HepG2 (cell line): ENCODE measurements around the gene NUSAP1. TPM values are rescaled to one million over a fixed set of nuclear protein-coding genes. Genes with fewer than 3 reads are reported as not detected.
A peak's percentile ranks its signal among the peaks of the same experiment; 100 is the strongest.

Source experiments
- DNMT3B ChIP-seq: conservative IDR thresholded peaks from 2 replicates; pipeline ENCODE4 v1.6.1; 2016; ENCODE audit warnings: missing biosample characterization, control low read depth
- ELF1 ChIP-seq: sonication (generic); formaldehyde crosslinking; IDR thresholded peaks from 2 replicates; pipeline ENCODE4 v1.4.0; 2020; ENCODE audit warnings: missing genetic modification reagents
- ERF ChIP-seq: IDR thresholded peaks from 2 replicates; pipeline ENCODE4 v1.6.1; 2018; ENCODE audit warnings: missing biosample characterization, missing genetic modification reagents
- FOXK1 ChIP-seq: sonication (generic); formaldehyde crosslinking; IDR thresholded peaks from 2 replicates; pipeline ENCODE4 v1.4.0; 2020; ENCODE audit warnings: low read depth, missing genetic modification reagents, borderline replicate concordance
- GABPA ChIP-seq, 2 experiments: IDR thresholded peaks; 2 replicates each; pipeline ENCODE4 v1.6.1; 2011 to 2016; ENCODE audit warnings: low read depth in 2 of 2, low read length in 1 of 2, missing biosample characterization in 1 of 2, missing genetic modification characterization in 1 of 2
- NONO ChIP-seq, 2 experiments: fragments of 450-650 bp in 1 of 2; sonication (generic) in 1 of 2; formaldehyde crosslinking in 1 of 2; IDR thresholded peaks in 1 of 2; conservative IDR thresholded peaks in 1 of 2; 2 replicates each; pipeline versions ENCODE4 v1.6.1 to v1.8.0; 2017 to 2022; ENCODE audit warnings: mild to moderate bottlenecking in 1 of 2, missing genetic modification reagents in 1 of 2, moderate library complexity in 1 of 2
- RXRA ChIP-seq: sonication (generic); formaldehyde crosslinking; IDR thresholded peaks from 2 replicates; pipeline ENCODE4 v1.5.1; 2020; ENCODE audit warnings: missing genetic modification reagents
- SMAD9 ChIP-seq: sonication (generic); formaldehyde crosslinking; IDR thresholded peaks from 2 replicates; pipeline ENCODE4 v1.5.1; 2020; ENCODE audit warnings: mild to moderate bottlenecking, missing genetic modification reagents
- WIZ ChIP-seq: sonication (generic); formaldehyde crosslinking; IDR thresholded peaks from 2 replicates; pipeline ENCODE4 v1.5.1; 2020; ENCODE audit warnings: mild to moderate bottlenecking, missing genetic modification reagents
- ZFX ChIP-seq: sonication (generic); formaldehyde crosslinking; IDR thresholded peaks from 2 replicates; pipeline ENCODE4 v1.4.0; 2020; ENCODE audit warnings: mild to moderate bottlenecking, low read depth, missing genetic modification reagents, moderate library complexity
- ZNF253 ChIP-seq: sonication (generic); formaldehyde crosslinking; IDR thresholded peaks from 2 replicates; pipeline ENCODE4 v1.8.0; 2022; ENCODE audit warnings: mild to moderate bottlenecking, missing genetic modification reagents, borderline replicate concordance
- ZNF557 ChIP-seq: sonication (generic); formaldehyde crosslinking; IDR thresholded peaks from 2 replicates; pipeline ENCODE4 v1.4.0; 2020; ENCODE audit warnings: missing genetic modification reagents
- polyA plus RNA-seq, 8 experiments: library from polyadenylated mRNA; depleted of rRNA in 3 of 8; stranded (reverse) in 7 of 8; unstranded in 1 of 8; fragments of >200 nt; fragmentation: Illumina TruSeq in 4 of 8; extraction: Trizol in 4 of 8; gene quantifications; 2 replicates each; pipeline versions ENCODE4 v1.2.1 to v1.2.3, GENCODE V29; 2011 to 2016; ENCODE audit warnings: low read depth in 4 of 8, missing spikeins in 1 of 8, mixed read lengths in 1 of 8; ENCODE audit not compliant: insufficient read depth in 1 of 8
- total RNA-seq, 5 experiments: library from RNA; depleted of rRNA; stranded (reverse); fragments of >200 nt; fragmentation: Illumina TruSeq; extraction: Trizol; gene quantifications; 2 replicates each; pipeline ENCODE4 v1.2.3, GENCODE V29; 2016; ENCODE audit warnings: low read depth in 1 of 5
- TF ChIP-seq, protein P1 (sequence below): sonication (generic); formaldehyde crosslinking; IDR thresholded peaks from 2 replicates; pipeline ENCODE4 v1.5.1; 2020; ENCODE audit warnings: mild to moderate bottlenecking, missing genetic modification reagents, borderline replicate concordance
- TF ChIP-seq, protein P2 (sequence below): sonication (generic); formaldehyde crosslinking; IDR thresholded peaks from 2 replicates; pipeline ENCODE4 v1.8.0; 2022; ENCODE audit warnings: mild to moderate bottlenecking, missing genetic modification reagents, borderline replicate concordance
- TF ChIP-seq, protein P3 (sequence below): sonication (generic); formaldehyde crosslinking; IDR thresholded peaks from 2 replicates; pipeline ENCODE4 v1.5.1; 2020; ENCODE audit warnings: missing genetic modification reagents, mild to moderate bottlenecking, borderline replicate concordance
- TF ChIP-seq, protein P4 (sequence below): sonication (generic); formaldehyde crosslinking; IDR thresholded peaks from 2 replicates; pipeline ENCODE4 v1.5.0; 2020; ENCODE audit warnings: missing genetic modification reagents
- TF ChIP-seq, protein P5 (sequence below): sonication (generic); formaldehyde crosslinking; IDR thresholded peaks from 2 replicates; pipeline ENCODE4 v1.5.0; 2020; ENCODE audit warnings: mild to moderate bottlenecking, missing genetic modification reagents

The NUSAP1 gene
- total and polyA plus RNA-seq, 2 of the 13 experiments (the other 11 are each of a cell fraction or from before 2014, with no cell fraction given): 59.5 to 106 TPM

DNA sequence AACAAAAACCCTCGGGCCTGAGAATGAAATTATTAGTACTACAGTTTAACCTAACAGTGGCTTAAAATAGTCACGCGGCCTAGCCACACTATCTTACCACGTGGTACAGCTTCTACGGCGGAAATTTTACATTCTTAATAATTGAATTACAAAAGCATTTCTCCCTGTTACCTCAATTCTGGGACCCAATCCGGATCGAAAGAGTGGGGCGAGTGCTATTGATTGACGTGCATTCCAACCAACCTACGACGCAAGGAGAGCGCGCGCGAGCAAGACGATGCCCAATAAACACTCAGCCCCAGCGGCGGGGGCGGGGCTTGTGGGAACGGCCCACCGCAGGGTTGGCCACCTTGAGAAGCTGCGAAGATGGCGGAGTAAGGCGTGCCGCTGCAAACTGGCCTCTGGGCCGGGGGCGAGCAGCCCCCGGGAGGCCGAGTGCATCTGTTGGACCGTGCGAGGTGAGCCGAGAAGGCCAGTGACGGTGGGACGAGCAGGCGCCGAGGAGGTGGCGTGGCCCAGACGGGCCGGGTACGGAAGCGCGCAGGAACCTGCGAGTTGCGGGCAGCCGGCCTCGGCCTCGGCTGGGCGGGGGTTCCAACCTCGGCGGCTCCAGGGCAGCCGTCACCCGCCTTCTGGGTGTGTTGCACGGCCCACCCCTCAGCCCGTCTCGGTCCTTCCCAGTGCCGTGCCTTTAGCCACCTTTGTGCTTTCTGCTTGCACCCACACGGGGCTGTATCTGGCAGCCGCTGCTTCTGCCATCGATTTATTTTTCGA is 48.8 kb upstream of the NUSAP1 start (continued):
- TF ChIP-seq ZFX (peak; percentile 93), ZNF557 (CRISPR knock-in tag) (no peak), NONO (IDR thresholded peaks at IDR 0.05) (no peak), NONO (CRISPR knock-in tag; conservative IDR thresholded peaks at IDR 0.05) (peak; percentile 56; the same call in 1 of the 2 replicates), GABPA (IDR thresholded peaks at IDR 0.05; ENCODE audit: low read depth, low read length) (no peak), GABPA (CRISPR knock-in tag; IDR thresholded peaks at IDR 0.05; ENCODE audit: low read depth) (no peak), ZNF253 (0 out of 2 replicates have a peak, but pooled peaks have one; percentile 63), ELF1 (CRISPR knock-in tag) (no peak; the same call in 1 of the 2 replicates), RXRA (0 out of 2 replicates have a peak, but pooled peaks have one; percentile 64), SMAD9 (CRISPR knock-in tag) (peak; percentile 52; the same call in 1 of the 2 replicates), DNMT3B (CRISPR knock-in tag) (no peak), FOXK1 (CRISPR knock-in tag) (peak; percentile 43; the same call in 1 of the 2 replicates), WIZ (CRISPR knock-in tag) (no peak), ERF (CRISPR knock-in tag) (peak; percentile 71)
- TF ChIP-seq, protein P1, sequence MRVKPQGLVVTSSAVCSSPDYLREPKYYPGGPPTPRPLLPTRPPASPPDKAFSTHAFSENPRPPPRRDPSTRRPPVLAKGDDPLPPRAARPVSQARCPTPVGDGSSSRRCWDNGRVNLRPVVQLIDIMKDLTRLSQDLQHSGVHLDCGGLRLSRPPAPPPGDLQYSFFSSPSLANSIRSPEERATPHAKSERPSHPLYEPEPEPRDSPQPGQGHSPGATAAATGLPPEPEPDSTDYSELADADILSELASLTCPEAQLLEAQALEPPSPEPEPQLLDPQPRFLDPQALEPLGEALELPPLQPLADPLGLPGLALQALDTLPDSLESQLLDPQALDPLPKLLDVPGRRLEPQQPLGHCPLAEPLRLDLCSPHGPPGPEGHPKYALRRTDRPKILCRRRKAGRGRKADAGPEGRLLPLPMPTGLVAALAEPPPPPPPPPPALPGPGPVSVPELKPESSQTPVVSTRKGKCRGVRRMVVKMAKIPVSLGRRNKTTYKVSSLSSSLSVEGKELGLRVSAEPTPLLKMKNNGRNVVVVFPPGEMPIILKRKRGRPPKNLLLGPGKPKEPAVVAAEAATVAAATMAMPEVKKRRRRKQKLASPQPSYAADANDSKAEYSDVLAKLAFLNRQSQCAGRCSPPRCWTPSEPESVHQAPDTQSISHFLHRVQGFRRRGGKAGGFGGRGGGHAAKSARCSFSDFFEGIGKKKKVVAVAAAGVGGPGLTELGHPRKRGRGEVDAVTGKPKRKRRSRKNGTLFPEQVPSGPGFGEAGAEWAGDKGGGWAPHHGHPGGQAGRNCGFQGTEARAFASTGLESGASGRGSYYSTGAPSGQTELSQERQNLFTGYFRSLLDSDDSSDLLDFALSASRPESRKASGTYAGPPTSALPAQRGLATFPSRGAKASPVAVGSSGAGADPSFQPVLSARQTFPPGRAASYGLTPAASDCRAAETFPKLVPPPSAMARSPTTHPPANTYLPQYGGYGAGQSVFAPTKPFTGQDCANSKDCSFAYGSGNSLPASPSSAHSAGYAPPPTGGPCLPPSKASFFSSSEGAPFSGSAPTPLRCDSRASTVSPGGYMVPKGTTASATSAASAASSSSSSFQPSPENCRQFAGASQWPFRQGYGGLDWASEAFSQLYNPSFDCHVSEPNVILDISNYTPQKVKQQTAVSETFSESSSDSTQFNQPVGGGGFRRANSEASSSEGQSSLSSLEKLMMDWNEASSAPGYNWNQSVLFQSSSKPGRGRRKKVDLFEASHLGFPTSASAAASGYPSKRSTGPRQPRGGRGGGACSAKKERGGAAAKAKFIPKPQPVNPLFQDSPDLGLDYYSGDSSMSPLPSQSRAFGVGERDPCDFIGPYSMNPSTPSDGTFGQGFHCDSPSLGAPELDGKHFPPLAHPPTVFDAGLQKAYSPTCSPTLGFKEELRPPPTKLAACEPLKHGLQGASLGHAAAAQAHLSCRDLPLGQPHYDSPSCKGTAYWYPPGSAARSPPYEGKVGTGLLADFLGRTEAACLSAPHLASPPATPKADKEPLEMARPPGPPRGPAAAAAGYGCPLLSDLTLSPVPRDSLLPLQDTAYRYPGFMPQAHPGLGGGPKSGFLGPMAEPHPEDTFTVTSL (CRISPR knock-in tag): no peak
- TF ChIP-seq, protein P2, sequence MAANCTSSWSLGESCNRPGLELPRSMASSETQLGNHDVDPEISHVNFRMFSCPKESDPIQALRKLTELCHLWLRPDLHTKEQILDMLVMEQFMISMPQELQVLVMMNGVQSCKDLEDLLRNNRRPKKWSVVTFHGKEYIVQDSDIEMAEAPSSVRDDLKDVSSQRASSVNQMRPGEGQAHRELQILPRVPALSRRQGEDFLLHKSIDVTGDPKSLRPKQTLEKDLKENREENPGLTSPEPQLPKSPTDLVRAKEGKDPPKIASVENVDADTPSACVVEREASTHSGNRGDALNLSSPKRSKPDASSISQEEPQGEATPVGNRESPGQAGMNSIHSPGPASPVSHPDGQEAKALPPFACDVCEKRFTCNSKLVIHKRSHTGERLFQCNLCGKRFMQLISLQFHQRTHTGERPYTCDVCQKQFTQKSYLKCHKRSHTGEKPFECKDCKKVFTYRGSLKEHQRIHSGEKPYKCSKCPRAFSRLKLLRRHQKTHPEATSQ (CRISPR knock-in tag): no peak
- TF ChIP-seq, protein P3, sequence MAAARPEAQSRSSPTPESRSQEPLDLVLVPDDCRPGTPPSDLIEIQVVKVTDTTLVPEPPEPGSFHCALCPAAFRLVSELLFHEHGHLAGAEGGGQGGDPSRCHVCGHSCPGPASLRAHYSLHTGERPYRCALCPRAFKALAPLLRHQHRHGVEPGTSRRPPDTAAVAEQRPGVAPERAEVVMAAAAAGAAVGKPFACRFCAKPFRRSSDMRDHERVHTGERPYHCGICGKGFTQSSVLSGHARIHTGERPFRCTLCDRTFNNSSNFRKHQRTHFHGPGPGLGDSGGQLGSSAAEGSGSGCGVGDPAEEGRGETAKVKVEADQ: peak; percentile 70; the same call in 1 of the 2 replicates
- TF ChIP-seq, protein P4, sequence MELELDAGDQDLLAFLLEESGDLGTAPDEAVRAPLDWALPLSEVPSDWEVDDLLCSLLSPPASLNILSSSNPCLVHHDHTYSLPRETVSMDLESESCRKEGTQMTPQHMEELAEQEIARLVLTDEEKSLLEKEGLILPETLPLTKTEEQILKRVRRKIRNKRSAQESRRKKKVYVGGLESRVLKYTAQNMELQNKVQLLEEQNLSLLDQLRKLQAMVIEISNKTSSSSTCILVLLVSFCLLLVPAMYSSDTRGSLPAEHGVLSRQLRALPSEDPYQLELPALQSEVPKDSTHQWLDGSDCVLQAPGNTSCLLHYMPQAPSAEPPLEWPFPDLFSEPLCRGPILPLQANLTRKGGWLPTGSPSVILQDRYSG (CRISPR knock-in tag): peak; percentile 69; the same call in 1 of the 2 replicates
- TF ChIP-seq, protein P5, sequence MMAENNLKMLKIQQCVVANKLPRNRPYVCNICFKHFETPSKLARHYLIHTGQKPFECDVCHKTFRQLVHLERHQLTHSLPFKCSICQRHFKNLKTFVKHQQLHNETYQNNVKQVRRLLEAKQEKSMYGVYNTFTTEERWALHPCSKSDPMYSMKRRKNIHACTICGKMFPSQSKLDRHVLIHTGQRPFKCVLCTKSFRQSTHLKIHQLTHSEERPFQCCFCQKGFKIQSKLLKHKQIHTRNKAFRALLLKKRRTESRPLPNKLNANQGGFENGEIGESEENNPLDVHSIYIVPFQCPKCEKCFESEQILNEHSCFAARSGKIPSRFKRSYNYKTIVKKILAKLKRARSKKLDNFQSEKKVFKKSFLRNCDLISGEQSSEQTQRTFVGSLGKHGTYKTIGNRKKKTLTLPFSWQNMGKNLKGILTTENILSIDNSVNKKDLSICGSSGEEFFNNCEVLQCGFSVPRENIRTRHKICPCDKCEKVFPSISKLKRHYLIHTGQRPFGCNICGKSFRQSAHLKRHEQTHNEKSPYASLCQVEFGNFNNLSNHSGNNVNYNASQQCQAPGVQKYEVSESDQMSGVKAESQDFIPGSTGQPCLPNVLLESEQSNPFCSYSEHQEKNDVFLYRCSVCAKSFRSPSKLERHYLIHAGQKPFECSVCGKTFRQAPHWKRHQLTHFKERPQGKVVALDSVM: no peak
